ENCODE data around the gene TCEANC2. TPM values are rescaled to one million over a fixed set of nuclear protein-coding genes. Genes with fewer than 3 reads are reported as not detected.

TCEANC2 gene
- polyA plus RNA-seq, 1 donor from 2014 or later = 4.4 TPM

DNA sequence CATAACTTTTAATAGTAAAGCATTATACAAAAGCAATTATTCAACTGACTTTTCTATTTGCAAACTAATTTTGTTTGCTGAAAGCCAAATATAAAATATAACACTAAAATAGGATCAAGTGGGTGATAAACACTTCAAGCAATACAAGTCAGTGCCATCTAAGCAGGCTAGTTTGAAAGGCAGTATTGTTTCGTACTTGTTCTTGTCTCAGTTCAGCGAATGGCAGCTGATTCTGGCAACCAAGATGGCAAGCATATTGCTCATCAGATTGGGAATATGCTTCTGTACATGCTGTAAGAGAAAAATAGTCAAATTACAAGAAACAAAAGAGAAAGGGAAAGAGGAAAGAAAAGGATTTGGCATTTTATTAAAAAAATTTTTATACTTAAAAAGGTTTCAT is 7.9 kb upstream of the TCEANC2 start:
- Histone ChIP-seq H3K27me3 (ENCODE audit: insufficient read depth, low read depth, low read length) (no peaks in the 10 kb centered on the region), H3K9me3 (ENCODE audit: low read length) (no peaks in the 10 kb centered on the region), H3K27ac (ENCODE audit: low read length) (no peak overlapping the region), H3F3A (ENCODE audit: insufficient read depth, low read length, poor library complexity, severe bottlenecking) (no peaks in the 10 kb centered on the region), H3K36me3 (ENCODE audit: insufficient read depth, low read length) (peaks cover 21% of the 10 kb centered on the region), H3K4me2 (ENCODE audit: low read length) (no peak overlapping the region), H3K79me2 (replicated peaks; ENCODE audit: insufficient read depth, low read length) (peaks cover 56% of the 10 kb centered on the region), H3K4me3 (ENCODE audit: low read length) (no peak overlapping the region), H3K9me2 (ENCODE audit: insufficient read depth, low read length) (no peaks in the 10 kb centered on the region), H2AFZ (ENCODE audit: low read depth, low read length) (no peak overlapping the region), H4K20me1 (ENCODE audit: insufficient read depth) (no peaks in the 10 kb centered on the region), H3K9ac (ENCODE audit: low read length) (no peak overlapping the region)
- TF ChIP-seq, protein P1, sequence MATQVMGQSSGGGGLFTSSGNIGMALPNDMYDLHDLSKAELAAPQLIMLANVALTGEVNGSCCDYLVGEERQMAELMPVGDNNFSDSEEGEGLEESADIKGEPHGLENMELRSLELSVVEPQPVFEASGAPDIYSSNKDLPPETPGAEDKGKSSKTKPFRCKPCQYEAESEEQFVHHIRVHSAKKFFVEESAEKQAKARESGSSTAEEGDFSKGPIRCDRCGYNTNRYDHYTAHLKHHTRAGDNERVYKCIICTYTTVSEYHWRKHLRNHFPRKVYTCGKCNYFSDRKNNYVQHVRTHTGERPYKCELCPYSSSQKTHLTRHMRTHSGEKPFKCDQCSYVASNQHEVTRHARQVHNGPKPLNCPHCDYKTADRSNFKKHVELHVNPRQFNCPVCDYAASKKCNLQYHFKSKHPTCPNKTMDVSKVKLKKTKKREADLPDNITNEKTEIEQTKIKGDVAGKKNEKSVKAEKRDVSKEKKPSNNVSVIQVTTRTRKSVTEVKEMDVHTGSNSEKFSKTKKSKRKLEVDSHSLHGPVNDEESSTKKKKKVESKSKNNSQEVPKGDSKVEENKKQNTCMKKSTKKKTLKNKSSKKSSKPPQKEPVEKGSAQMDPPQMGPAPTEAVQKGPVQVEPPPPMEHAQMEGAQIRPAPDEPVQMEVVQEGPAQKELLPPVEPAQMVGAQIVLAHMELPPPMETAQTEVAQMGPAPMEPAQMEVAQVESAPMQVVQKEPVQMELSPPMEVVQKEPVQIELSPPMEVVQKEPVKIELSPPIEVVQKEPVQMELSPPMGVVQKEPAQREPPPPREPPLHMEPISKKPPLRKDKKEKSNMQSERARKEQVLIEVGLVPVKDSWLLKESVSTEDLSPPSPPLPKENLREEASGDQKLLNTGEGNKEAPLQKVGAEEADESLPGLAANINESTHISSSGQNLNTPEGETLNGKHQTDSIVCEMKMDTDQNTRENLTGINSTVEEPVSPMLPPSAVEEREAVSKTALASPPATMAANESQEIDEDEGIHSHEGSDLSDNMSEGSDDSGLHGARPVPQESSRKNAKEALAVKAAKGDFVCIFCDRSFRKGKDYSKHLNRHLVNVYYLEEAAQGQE (IDR thresholded peaks at IDR 0.05; ENCODE audit: borderline replicate concordance) = no peak
- TF ChIP-seq EP300 (conservative IDR thresholded peaks at IDR 0.05; ENCODE audit: poor library complexity, severe bottlenecking) = no peak
- TF ChIP-seq, protein P2, sequence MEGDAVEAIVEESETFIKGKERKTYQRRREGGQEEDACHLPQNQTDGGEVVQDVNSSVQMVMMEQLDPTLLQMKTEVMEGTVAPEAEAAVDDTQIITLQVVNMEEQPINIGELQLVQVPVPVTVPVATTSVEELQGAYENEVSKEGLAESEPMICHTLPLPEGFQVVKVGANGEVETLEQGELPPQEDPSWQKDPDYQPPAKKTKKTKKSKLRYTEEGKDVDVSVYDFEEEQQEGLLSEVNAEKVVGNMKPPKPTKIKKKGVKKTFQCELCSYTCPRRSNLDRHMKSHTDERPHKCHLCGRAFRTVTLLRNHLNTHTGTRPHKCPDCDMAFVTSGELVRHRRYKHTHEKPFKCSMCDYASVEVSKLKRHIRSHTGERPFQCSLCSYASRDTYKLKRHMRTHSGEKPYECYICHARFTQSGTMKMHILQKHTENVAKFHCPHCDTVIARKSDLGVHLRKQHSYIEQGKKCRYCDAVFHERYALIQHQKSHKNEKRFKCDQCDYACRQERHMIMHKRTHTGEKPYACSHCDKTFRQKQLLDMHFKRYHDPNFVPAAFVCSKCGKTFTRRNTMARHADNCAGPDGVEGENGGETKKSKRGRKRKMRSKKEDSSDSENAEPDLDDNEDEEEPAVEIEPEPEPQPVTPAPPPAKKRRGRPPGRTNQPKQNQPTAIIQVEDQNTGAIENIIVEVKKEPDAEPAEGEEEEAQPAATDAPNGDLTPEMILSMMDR (IDR thresholded peaks at IDR 0.05; ENCODE audit: poor library complexity, severe bottlenecking) = no peak
- TF ChIP-seq MXI1 (conservative IDR thresholded peaks at IDR 0.05; ENCODE audit: poor library complexity, severe bottlenecking) = no peak
- TF ChIP-seq RAD21 (conservative IDR thresholded peaks at IDR 0.05) = no peak

DNA sequence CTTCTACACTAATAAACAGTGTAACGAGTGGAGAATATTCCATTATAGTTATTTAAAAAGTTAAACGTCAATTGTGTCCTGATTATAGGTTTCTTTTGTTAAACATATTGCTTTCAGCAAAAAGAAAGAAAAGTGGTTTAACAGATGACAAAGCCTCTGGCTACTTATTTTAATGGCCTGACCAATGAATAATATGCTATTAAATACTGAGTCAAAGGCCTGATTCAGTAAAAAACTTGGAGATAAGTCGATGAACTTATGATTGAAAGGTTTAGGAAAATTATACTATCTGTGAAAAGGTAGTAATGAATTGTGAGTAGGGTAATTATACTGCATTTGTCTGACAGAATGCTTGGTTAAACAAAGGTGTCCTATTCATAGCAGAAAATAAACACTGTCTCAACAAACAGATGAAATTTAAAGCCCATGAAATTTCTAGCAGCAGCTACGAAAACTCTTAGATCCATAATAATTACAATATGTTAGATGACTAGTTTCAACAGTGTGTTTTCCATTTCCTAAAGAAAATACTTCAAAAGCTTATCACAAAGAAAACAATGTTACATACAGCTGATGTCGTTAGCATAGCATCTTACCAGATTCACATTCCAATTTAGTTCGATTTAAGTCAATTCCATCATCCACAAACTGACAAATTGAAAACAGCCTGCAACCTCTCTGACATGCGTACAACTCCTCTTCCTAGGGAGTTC is 6.6 kb upstream of the TCEANC2 start:
- Histone ChIP-seq H3K27ac (ENCODE audit: low read length) (no peak overlapping the region), H3K9me2 (ENCODE audit: insufficient read depth, low read length) (no peaks in the 10 kb centered on the region), H3K79me2 (replicated peaks; ENCODE audit: insufficient read depth, low read length) (peaks cover 70% of the 10 kb centered on the region), H3K4me2 (ENCODE audit: low read length) (no peak overlapping the region), H3K27me3 (ENCODE audit: insufficient read depth, low read depth, low read length) (no peaks in the 10 kb centered on the region), H3K4me3 (ENCODE audit: low read length) (no peak overlapping the region), H2AFZ (ENCODE audit: low read depth, low read length) (no peak overlapping the region), H3K9ac (ENCODE audit: low read length) (no peak overlapping the region), H3F3A (ENCODE audit: insufficient read depth, low read length, poor library complexity, severe bottlenecking) (no peaks in the 10 kb centered on the region), H3K36me3 (ENCODE audit: insufficient read depth, low read length) (peaks cover 10% of the 10 kb centered on the region), H4K20me1 (ENCODE audit: insufficient read depth) (no peaks in the 10 kb centered on the region), H3K9me3 (ENCODE audit: low read length) (no peaks in the 10 kb centered on the region)
- TF ChIP-seq TAF1 (IDR thresholded peaks at IDR 0.05; ENCODE audit: low read depth) (no peak), MXI1 (conservative IDR thresholded peaks at IDR 0.05; ENCODE audit: poor library complexity, severe bottlenecking) (no peak), POLR2AphosphoS5 (IDR thresholded peaks at IDR 0.05) (no peak), EP300 (conservative IDR thresholded peaks at IDR 0.05; ENCODE audit: poor library complexity, severe bottlenecking) (no peak)
- TF ChIP-seq, protein P2 (IDR thresholded peaks at IDR 0.05; ENCODE audit: poor library complexity, severe bottlenecking) = no peak
